ENCODE measurements around the gene EPHA7.

GRCh38 chr6:93350774-93351173 lies 68.6 kb downstream of the EPHA7 start:
- TF ChIP-seq EZH2phosphoT487 (IDR thresholded peaks at IDR 0.05; ENCODE audit: borderline replicate concordance, low read depth, low read length) = no peak
- TF ChIP-seq CTCF (conservative IDR thresholded peaks at IDR 0.05; ENCODE audit: low read length) = no peak

Measured in OCI-LY7 (cell line).